Endodermal cell (in vitro differentiated cells): ENCODE results near the gene CCDC27. TPM values are rescaled to one million over a fixed set of nuclear protein-coding genes. Genes with fewer than 3 reads are reported as not detected.

ENCODE experiments used
- DNase-seq: peaks from one replicate; pipeline ENCODE4 v3.0.0-alpha.2; 2017
- H3K27ac ChIP-seq: 2 replicates; pipeline ENCODE4 v1.5.1; 2013; ENCODE audit warnings: mild to moderate bottlenecking, low read depth, low read length, moderate library complexity
- H3K27me3 ChIP-seq: 2 replicates; pipeline ENCODE4 v1.6.1; 2013; ENCODE audit warnings: mild to moderate bottlenecking, low read length, moderate library complexity; ENCODE audit not compliant: insufficient read depth, control insufficient read depth, poor library complexity, severe bottlenecking
- H3K36me3 ChIP-seq: 2 replicates; pipeline ENCODE4 v1.7.0; 2013; ENCODE audit warnings: mild to moderate bottlenecking, low read length, moderate library complexity; ENCODE audit not compliant: control insufficient read depth, insufficient read depth
- H3K4me1 ChIP-seq: one replicate; pipeline ENCODE4 v1.7.0; 2013; ENCODE audit warnings: low read length; ENCODE audit not compliant: control insufficient read depth, insufficient read depth
- H3K4me3 ChIP-seq: 2 replicates; pipeline ENCODE4 v1.5.1; 2013; ENCODE audit warnings: mild to moderate bottlenecking, low read length, moderate library complexity
- H3K9ac ChIP-seq: 2 replicates; pipeline ENCODE4 v1.6.1; 2013; ENCODE audit warnings: mild to moderate bottlenecking, low read length, moderate library complexity; ENCODE audit not compliant: poor library complexity, severe bottlenecking; ENCODE audit errors: extremely low read depth
- H3K9me3 ChIP-seq: 2 replicates; pipeline ENCODE4 v1.6.1; 2013; ENCODE audit warnings: mild to moderate bottlenecking, low read length, moderate library complexity; ENCODE audit not compliant: control insufficient read depth
- H3K27ac Mint-ChIP-seq: 2 replicates; pipeline ENCODE4 v1.8.0; 2020; ENCODE audit warnings: mixed read lengths
- H3K27me3 Mint-ChIP-seq: 2 replicates; pipeline ENCODE4 v1.8.0; 2021; ENCODE audit warnings: mild to moderate bottlenecking, mixed read lengths; ENCODE audit not compliant: insufficient read depth
- H3K36me3 Mint-ChIP-seq: 2 replicates; pipeline ENCODE4 v1.8.0; 2020; ENCODE audit warnings: low read depth, mixed read lengths
- H3K4me1 Mint-ChIP-seq: 2 replicates; pipeline ENCODE4 v1.8.0; 2020; ENCODE audit warnings: mixed read lengths
- H3K4me3 Mint-ChIP-seq: 2 replicates; pipeline ENCODE4 v1.8.0; 2020; ENCODE audit warnings: mild to moderate bottlenecking, moderate library complexity, mixed read lengths
- H3K9me3 Mint-ChIP-seq: 2 replicates; pipeline ENCODE4 v1.8.0; 2020; ENCODE audit warnings: mild to moderate bottlenecking, mixed read lengths
- WGBS, 2 experiments: methylation state at CpG; one replicate each; pipeline versions ENCODE4 v1.1.5 to v1.1.7; 2013; ENCODE audit warnings: missing lambda C conversion rate in 2 of 2, mixed read lengths in 1 of 2; ENCODE audit not compliant: insufficient coverage in 1 of 2, insufficient read length in 1 of 2; 5-methylcytosine and 5-hydroxymethylcytosine counted together
- long read RNA-seq, 4 experiments: library from polyadenylated mRNA in 2 of 4; library from RNA in 1 of 4; library from capped mRNA in 1 of 4; stranded (forward) in 3 of 4; unstranded in 1 of 4; transcript quantifications; one replicate each; pipeline ENCODE4 v2.0.0, GENCODE V29; 2020 to 2021; ENCODE audit warnings: inconsistent platforms in 1 of 4
- polyA plus RNA-seq, 2 experiments: library from polyadenylated mRNA; stranded (reverse); fragments of 50-300 nt; gene quantifications; one replicate each; pipeline ENCODE4 v1.2.3, GENCODE V29; 2013
- total RNA-seq, 2 donors: library from RNA; stranded (reverse); fragmentation: NEBNext Ultra II Directional in 1 of 2; extraction: Animal tissue kit (Norgen Biotek cat#: 25700) in 1 of 2; gene quantifications; 2 replicates in 1 of 2; 3 replicates in 1 of 2; pipeline ENCODE4 v1.2.1, GENCODE V29; 2021
- TF ChIP-seq, protein P1 (sequence below): fragments of 200-600 bp; sonication (generic); conservative IDR thresholded peaks from 2 replicates; pipeline ENCODE4 v1.5.0; 2021; ENCODE audit warnings: antibody characterized with exemption, mild to moderate bottlenecking

The CCDC27 gene
- not detected for total RNA-seq
- not detected for polyA plus RNA-seq (2013, experiment 1 of 2)
- polyA plus RNA-seq (2013, experiment 2 of 2) = not detected
- long read RNA-seq, experiment 1 = 0 reads
- long read RNA-seq, experiment 2 = 0 reads
- long read RNA-seq, experiment 3 = 0 reads
- long read RNA-seq, experiment 4 = 0 reads

DNA sequence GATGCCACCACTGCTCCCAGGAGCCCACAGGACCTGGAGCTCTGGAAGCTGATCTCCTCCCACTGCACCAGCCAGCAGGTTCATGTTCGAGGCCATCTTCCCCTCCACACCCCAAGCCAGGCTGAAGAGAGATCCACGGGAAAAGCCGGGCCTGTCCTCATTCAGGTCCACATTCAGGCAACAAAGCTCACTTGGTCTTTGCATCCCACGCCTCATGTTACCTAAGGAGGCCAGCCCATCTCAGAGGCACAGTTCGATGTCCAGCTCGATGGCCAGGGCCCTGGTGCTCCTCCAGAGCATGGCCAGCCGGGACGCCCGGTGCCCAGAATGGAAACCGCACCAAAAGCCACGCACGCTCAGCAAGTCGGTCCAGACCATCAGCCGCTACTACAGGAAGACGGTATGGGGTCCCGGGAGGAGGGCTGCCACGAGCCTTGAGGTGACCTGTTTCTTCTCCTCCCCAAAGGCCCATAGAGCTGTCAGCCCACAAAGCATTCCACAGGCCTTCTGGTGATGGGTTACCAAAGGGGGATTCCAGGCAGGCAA lies at the start of gene CCDC27:
TSS of gene CCDC27 (plus strand) at position 51 of the 546 bp plus-strand sequence. CDS start at position 83, 32 bp downstream.
- no peaks in the 10 kb centered on the region for H3K36me3 Mint-ChIP-seq
- H3K27ac ChIP-seq = no peak within 1 kb of the TSS
- peaks cover 38% of the 10 kb centered on the region for H3K27me3 Mint-ChIP-seq
- H3K4me3 Mint-ChIP-seq = no peak within 1 kb of the TSS
- peak; percentile 35 for DNase-seq
- no peaks in the 10 kb centered on the region for H3K9me3 ChIP-seq
- H3K9ac ChIP-seq = no peak within 1 kb of the TSS
- TF ChIP-seq, protein P1, sequence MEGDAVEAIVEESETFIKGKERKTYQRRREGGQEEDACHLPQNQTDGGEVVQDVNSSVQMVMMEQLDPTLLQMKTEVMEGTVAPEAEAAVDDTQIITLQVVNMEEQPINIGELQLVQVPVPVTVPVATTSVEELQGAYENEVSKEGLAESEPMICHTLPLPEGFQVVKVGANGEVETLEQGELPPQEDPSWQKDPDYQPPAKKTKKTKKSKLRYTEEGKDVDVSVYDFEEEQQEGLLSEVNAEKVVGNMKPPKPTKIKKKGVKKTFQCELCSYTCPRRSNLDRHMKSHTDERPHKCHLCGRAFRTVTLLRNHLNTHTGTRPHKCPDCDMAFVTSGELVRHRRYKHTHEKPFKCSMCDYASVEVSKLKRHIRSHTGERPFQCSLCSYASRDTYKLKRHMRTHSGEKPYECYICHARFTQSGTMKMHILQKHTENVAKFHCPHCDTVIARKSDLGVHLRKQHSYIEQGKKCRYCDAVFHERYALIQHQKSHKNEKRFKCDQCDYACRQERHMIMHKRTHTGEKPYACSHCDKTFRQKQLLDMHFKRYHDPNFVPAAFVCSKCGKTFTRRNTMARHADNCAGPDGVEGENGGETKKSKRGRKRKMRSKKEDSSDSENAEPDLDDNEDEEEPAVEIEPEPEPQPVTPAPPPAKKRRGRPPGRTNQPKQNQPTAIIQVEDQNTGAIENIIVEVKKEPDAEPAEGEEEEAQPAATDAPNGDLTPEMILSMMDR = no peak
- no peak within 1 kb of the TSS for H3K27ac Mint-ChIP-seq
- 91 to 94% methylated on average over 13 to 17 of the region's 17 CpGs for WGBS, 2 experiments
- no peaks in the 10 kb centered on the region for H3K4me1 ChIP-seq
- no peaks in the 10 kb centered on the region for H3K36me3 ChIP-seq
- no peaks in the 10 kb centered on the region for H3K9me3 Mint-ChIP-seq
- peaks cover 13% of the 10 kb centered on the region for H3K27me3 ChIP-seq
- no peaks in the 10 kb centered on the region for H3K4me1 Mint-ChIP-seq
- H3K4me3 ChIP-seq = no peak within 1 kb of the TSS

DNA sequence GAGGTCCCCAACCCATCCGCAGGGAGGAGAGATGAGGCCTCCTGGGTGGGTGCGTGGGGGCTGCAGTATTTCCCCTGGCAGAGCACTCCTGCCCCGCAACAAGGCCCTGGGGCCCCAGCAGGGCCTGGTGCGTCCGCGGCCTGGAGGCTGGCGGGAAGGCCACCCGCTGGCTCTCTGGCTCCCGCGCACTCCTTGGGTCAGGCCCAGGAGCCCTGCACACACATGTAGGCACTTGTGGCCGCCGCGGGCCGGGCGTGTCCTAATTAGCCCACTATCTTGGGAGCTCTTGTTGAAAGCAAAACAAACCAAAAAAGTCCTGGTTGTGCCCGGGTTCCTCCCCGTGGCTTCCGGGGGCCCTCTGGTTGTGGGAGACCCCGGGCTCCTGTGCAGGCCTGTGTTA lies 49.7 kb upstream of the CCDC27 start:
- no peaks in the 10 kb centered on the region for H3K27me3 ChIP-seq
- H3K27me3 Mint-ChIP-seq = peaks cover 14% of the 10 kb centered on the region

DNA sequence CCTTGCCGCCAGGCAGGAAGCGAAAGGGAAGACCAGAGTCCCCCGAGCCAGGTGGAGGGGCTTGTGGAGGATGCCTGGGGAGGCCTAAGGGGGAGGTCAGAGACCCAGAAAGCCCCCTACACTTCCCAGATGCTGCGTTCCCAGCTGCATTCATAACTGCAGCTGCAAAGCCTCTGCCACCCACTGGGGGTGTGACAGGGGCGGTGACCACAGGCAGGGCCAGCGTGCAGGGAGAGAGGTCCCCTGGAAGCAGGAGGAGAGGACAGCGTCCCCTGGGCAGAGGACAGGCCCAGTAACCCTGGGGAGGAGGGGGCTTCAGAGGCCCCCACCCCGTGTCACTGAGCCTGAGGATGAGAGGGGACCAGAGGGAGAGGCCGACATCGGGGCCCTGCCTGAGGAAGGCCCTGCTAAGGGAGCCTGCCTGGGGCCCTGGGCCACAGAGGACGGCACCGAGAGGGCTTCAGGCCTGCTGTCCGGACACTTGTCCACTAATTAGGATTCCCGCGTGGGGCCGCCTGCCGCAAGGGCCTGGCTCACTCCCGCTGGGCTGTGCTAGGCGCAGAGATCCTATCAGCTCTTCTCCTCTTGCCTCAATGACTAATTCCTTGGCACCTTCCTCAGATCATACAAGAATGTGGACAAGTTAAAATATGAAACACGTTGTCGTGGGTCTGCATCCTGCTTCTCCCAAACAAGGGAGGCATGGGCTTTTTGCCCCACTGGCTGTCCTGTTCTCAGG lies 49.1 kb upstream of the CCDC27 start:
- H3K4me1 Mint-ChIP-seq = peaks cover 4% of the 10 kb centered on the region
- WGBS, 2 experiments = 81 to 82% methylated on average over 13 to 21 of the region's 21 CpGs
- H3K27ac Mint-ChIP-seq = no peak overlapping the region
- no peak overlapping the region for H3K9ac ChIP-seq
- no peaks in the 10 kb centered on the region for H3K9me3 ChIP-seq
- no peak overlapping the region for H3K27ac ChIP-seq
- no peaks in the 10 kb centered on the region for H3K9me3 Mint-ChIP-seq
- H3K4me3 Mint-ChIP-seq = no peak overlapping the region
- no peaks in the 10 kb centered on the region for H3K36me3 Mint-ChIP-seq
- no peak overlapping the region for H3K4me3 ChIP-seq
- peaks cover 4% of the 10 kb centered on the region for H3K27me3 ChIP-seq
- H3K4me1 ChIP-seq = no peaks in the 10 kb centered on the region
- TF ChIP-seq, protein P1 = peak; percentile 54
- H3K36me3 ChIP-seq = no peaks in the 10 kb centered on the region
- peak; percentile 67 for DNase-seq
- peaks cover 14% of the 10 kb centered on the region for H3K27me3 Mint-ChIP-seq

More for the DNA sequence above, 49.7 kb upstream of the CCDC27 start:
- TF ChIP-seq, protein P1 = no peak
- Mint-ChIP-seq H3K4me3 (no peak overlapping the region), H3K9me3 (no peaks in the 10 kb centered on the region), H3K27ac (no peak overlapping the region), H3K4me1 (peaks cover 3% of the 10 kb centered on the region), H3K36me3 (no peaks in the 10 kb centered on the region)
- Histone ChIP-seq H3K9ac (no peak overlapping the region), H3K9me3 (no peaks in the 10 kb centered on the region), H3K4me1 (no peaks in the 10 kb centered on the region), H3K36me3 (no peaks in the 10 kb centered on the region), H3K27ac (no peak overlapping the region), H3K4me3 (no peak overlapping the region)
- no peak for DNase-seq
- WGBS, 2 experiments = 88 to 90% methylated on average over 16 to 19 of the region's 19 CpGs
